Neural crest cell (in vitro differentiated cells): ENCODE data around the gene GADD45GIP1. TPM values are rescaled to one million over a fixed set of nuclear protein-coding genes. Genes with fewer than 3 reads are reported as not detected.
A peak's percentile ranks its signal among the peaks of the same experiment; 100 is the strongest.

Experiments
- DNase-seq: peaks from one replicate; pipeline ENCODE4 v3.0.0; 2021; ENCODE audit warnings: low read depth, mixed read lengths, low spot score
- H3K27ac Mint-ChIP-seq: one replicate; pipeline ENCODE4 v1.8.0; 2021; ENCODE audit warnings: mild to moderate bottlenecking, mixed read lengths; ENCODE audit not compliant: unreplicated experiment
- H3K27me3 Mint-ChIP-seq: 2 replicates; pipeline ENCODE4 v1.8.0; 2021; ENCODE audit warnings: low read depth, mild to moderate bottlenecking, mixed read lengths
- H3K36me3 Mint-ChIP-seq: 2 replicates; pipeline ENCODE4 v1.8.0; 2021; ENCODE audit warnings: low read depth, mild to moderate bottlenecking, mixed read lengths
- H3K4me1 Mint-ChIP-seq: 2 replicates; pipeline ENCODE4 v1.8.0; 2021; ENCODE audit warnings: mixed read lengths
- H3K4me3 Mint-ChIP-seq: one replicate; pipeline ENCODE4 v1.8.0; 2021; ENCODE audit warnings: mild to moderate bottlenecking, mixed read lengths
- H3K9me3 Mint-ChIP-seq: 2 replicates; pipeline ENCODE4 v1.8.0; 2021; ENCODE audit warnings: mixed read lengths
- long read RNA-seq: library from polyadenylated mRNA; unstranded; transcript quantifications from one replicate; pipeline ENCODE4 v2.0.0, GENCODE V29; 2020
- total RNA-seq: library from RNA; stranded (reverse); gene quantifications from 2 replicates; pipeline ENCODE4 v1.2.1, GENCODE V29; 2021
- TF ChIP-seq, protein P1 (sequence below): fragments of 200-600 bp; sonication (generic); conservative IDR thresholded peaks from 2 replicates; pipeline ENCODE4 v1.5.0; 2021; ENCODE audit warnings: antibody characterized with exemption, mild to moderate bottlenecking

GADD45GIP1 gene
- total RNA-seq: 26.0 and 26.4 TPM in 2 replicates
- long read RNA-seq, partial matches to known transcripts: 0 of 3 reads
- long read RNA-seq, other reads (novel, unspliced or antisense): 3 of 3 reads

DNA sequence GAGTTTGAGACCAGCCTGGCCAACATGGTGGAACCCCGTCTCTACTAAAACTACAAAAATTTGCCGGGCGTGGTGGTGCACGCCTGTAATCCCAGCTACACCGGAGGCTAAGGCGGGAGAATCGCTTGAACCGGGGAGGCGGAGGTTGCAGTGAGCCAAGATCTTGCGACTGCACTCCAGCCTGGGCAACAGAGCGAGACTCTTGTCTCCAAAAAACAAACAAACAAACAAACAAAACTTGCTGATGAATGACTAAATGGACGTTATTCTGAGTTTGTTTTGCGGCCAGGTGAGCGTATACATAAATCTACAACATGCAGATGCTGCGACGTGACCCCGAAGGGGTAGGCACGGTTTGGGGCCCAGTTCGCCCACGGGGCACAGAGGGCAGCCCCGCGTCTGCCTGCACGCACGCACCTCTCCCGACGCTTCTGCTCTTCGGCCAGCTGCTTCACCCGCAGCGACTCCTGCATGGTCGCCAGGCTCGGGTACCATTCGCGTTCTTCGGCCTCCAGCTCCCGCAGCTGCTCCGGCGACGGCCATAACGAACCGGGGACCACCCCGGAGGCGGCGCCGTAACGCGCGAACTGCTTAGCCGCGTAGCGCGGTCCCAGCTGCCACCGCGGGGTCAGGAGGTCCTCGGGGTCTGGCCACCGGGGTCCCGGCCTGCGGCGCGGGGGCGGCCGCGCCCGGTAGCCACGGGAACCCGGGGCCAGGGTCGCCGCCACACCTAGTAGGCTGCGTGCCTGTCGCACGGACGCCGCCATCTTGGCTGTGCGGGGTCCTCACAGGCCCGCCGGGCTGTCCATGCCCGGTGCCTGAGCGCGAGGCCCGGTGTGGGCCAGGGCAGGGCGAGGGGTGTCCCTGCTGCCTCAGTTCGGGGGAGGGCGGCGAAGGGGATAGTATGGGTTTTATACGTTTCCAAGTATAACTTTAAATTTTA, at the start of gene GADD45GIP1:
Gene GADD45GIP1, minus strand, starts transcription at position 778 of the 943 bp plus-strand sequence. Its CDS starts 11 bp downstream, at position 767.
- H3K4me3 Mint-ChIP-seq: peak within 1 kb of the TSS; percentile 90
- H3K27ac Mint-ChIP-seq: peak within 1 kb of the TSS; percentile 62
- peaks cover 23% of the 10 kb centered on the region for H3K4me1 Mint-ChIP-seq
- TF ChIP-seq, protein P1, sequence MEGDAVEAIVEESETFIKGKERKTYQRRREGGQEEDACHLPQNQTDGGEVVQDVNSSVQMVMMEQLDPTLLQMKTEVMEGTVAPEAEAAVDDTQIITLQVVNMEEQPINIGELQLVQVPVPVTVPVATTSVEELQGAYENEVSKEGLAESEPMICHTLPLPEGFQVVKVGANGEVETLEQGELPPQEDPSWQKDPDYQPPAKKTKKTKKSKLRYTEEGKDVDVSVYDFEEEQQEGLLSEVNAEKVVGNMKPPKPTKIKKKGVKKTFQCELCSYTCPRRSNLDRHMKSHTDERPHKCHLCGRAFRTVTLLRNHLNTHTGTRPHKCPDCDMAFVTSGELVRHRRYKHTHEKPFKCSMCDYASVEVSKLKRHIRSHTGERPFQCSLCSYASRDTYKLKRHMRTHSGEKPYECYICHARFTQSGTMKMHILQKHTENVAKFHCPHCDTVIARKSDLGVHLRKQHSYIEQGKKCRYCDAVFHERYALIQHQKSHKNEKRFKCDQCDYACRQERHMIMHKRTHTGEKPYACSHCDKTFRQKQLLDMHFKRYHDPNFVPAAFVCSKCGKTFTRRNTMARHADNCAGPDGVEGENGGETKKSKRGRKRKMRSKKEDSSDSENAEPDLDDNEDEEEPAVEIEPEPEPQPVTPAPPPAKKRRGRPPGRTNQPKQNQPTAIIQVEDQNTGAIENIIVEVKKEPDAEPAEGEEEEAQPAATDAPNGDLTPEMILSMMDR: no peak
- H3K9me3 Mint-ChIP-seq: no peaks in the 10 kb centered on the region
- H3K36me3 Mint-ChIP-seq: peaks cover 6% of the 10 kb centered on the region
- peak; percentile 71 for DNase-seq
- H3K27me3 Mint-ChIP-seq: peaks cover 5% of the 10 kb centered on the region

DNA sequence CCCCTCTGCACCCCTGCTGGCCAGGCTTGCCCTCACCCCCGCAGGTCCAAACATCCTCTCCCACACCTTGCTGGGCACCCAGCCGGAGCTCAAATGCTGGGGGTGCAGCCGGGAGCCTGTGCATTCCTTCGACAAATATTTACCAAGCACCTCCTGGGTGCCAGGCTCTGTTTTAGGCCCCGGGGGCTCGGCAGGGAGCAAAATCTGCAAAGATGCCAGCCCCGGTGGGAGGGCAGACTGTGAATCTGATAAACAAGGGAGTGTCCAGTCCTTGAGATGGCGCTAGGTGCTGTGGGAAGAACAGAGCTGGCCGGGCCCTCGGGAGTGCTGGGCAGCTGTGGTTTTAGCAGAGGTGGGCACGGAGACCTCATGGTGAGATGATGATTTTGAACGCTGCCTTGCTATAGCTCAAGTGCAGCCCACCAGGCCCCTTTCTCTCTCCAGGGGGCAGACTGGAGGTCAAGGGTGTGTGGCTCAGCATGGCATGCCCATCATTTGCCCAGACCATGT, 48.9 kb upstream of the GADD45GIP1 start:
- no peak overlapping the region for H3K27ac Mint-ChIP-seq
- no peaks in the 10 kb centered on the region for H3K36me3 Mint-ChIP-seq
- no peak for DNase-seq
- H3K4me3 Mint-ChIP-seq: no peak overlapping the region
- peaks cover 86% of the 10 kb centered on the region for H3K27me3 Mint-ChIP-seq
- TF ChIP-seq, protein P1: no peak
- no peaks in the 10 kb centered on the region for H3K9me3 Mint-ChIP-seq
- no peaks in the 10 kb centered on the region for H3K4me1 Mint-ChIP-seq

DNA sequence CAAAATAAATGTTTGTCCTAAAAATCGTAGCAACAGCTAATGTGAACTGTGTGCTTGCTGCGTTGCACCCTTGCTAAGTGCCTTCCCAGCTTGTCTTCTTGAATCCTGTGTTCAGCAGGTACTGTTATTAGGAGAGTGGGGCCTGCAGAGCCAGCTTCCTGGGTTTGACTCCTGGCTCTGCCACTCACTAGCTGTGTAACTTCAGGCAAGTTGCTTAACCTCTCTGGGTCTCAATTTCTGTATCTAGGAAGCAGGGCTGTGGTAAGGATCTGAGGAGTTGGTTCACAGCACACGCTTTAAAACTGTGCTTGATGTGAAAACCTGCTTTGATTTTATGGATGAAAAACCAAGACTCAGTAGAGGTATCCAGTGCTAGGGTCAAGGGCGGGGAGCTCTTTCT, 48.2 kb upstream of the GADD45GIP1 start:
- peaks cover 86% of the 10 kb centered on the region for H3K27me3 Mint-ChIP-seq
- H3K4me1 Mint-ChIP-seq: no peaks in the 10 kb centered on the region
- H3K9me3 Mint-ChIP-seq: no peaks in the 10 kb centered on the region
- DNase-seq: no peak
- no peak overlapping the region for H3K4me3 Mint-ChIP-seq
- H3K27ac Mint-ChIP-seq: no peak overlapping the region
- H3K36me3 Mint-ChIP-seq: no peaks in the 10 kb centered on the region
- TF ChIP-seq, protein P1: no peak

DNA sequence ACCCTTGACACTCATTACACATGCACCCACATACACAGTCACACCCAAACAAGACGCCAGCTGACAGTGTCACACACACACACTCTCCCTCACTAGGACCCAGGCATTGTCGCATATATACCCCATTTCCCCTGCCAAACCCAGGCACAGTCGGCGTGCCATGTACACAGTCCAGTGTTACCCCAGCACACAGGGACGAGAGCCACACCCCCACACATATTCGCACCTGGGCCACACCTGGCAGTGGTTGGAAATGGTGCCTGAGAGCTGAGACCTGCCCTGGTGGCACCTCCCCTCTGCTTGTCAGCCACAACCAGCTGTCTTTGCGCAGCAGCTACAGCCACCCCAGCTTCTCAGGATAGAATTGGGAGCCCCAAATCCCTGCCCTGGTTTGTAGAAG, 47.2 kb upstream of the GADD45GIP1 start:
- Mint-ChIP-seq H3K4me1 (no peaks in the 10 kb centered on the region), H3K36me3 (no peaks in the 10 kb centered on the region), H3K9me3 (no peaks in the 10 kb centered on the region), H3K27me3 (peaks cover 86% of the 10 kb centered on the region), H3K4me3 (no peak overlapping the region), H3K27ac (no peak overlapping the region)
- DNase-seq: no peak
- TF ChIP-seq, protein P1: no peak

DNA sequence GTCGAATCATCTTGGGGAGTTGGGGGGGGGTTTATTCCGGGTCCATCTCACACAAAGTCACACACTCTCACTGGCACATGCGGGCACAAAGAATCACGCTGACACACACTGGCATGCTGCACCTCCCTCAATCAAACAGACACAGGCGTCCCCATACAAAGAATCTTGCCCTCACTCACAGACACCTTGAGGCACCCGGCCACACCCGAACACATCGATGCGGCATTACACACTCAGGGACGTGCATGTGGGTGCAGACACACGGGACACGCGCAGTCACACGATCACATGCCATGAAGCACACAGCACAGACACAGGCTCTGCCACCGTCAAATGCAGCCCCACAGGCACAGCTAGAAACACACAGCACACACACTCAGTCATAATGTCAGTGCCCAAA, 46.1 kb upstream of the GADD45GIP1 start:
- Mint-ChIP-seq H3K27ac (no peak overlapping the region), H3K9me3 (no peaks in the 10 kb centered on the region), H3K4me3 (no peak overlapping the region), H3K27me3 (peaks cover 86% of the 10 kb centered on the region), H3K36me3 (no peaks in the 10 kb centered on the region), H3K4me1 (peaks cover under 1% of the 10 kb centered on the region)
- TF ChIP-seq, protein P1: no peak
- no peak for DNase-seq
